ENCODE results near the gene UBXN7. TPM values are rescaled to one million over a fixed set of nuclear protein-coding genes. Genes with fewer than 3 reads are reported as not detected.

UBXN7 gene
- total and polyA plus RNA-seq, 9 of the 15 experiments (the other 6 are each of a cell fraction or from before 2014, with no cell fraction given) = 3.5 to 44.6 (median 13.4) TPM

DNA sequence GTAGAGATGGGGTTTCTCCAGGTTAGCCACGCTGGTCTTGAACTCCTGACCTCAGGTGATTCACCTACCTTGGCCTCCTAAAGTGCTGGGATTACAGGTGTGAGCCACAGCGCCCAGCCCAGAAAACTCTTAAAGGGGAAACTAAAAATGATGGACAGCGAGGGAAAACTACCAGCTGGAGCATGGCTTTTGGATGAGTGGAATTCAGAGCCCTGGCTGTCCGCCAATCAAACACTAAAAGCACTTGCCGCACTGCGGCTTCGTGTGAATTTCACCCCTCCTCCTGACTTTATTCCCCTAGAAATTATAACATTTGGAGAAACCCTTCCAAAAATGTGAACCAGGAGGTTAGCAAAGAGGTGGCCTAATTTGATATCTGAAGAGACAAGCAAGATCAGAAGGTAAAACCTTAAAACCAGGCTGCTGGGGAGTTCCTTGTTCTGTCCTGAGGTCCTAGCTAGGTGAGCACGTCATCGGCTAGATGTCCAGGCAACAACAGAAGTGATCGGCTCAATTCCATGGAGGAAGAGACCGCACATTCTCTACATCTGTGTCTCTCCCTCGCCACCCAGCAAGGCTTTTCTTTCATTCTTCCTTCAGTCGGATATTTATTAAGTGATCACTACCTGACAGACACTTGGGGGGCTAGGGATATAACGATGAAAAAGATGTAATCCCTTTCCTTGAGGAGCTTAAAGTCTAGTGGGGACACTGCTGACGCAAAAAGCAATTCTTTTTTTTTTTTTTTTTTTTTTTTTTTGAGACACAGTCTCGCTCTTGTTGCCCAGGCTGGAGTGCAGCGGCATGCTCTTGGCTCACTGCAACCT, 95.7 kb downstream of the UBXN7 start (continued):
- TF ChIP-seq, protein P1, sequence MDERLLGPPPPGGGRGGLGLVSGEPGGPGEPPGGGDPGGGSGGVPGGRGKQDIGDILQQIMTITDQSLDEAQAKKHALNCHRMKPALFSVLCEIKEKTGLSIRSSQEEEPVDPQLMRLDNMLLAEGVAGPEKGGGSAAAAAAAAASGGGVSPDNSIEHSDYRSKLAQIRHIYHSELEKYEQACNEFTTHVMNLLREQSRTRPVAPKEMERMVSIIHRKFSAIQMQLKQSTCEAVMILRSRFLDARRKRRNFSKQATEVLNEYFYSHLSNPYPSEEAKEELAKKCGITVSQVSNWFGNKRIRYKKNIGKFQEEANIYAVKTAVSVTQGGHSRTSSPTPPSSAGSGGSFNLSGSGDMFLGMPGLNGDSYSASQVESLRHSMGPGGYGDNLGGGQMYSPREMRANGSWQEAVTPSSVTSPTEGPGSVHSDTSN (CRISPR knock-in tag; IDR thresholded peaks at IDR 0.05; ENCODE audit: low read depth) = no peak
- TF ChIP-seq, protein P1 (tag; conservative IDR thresholded peaks at IDR 0.05; ENCODE audit: low read depth) = no peak
- no peak for TF ChIP-seq ZBED1 (IDR thresholded peaks at IDR 0.05)
- no peak for TF ChIP-seq ADNP (tag; IDR thresholded peaks at IDR 0.05)
- TF ChIP-seq SMARCB1 (IDR thresholded peaks at IDR 0.05; ENCODE audit: insufficient read length, low read depth) = no peak
- TF ChIP-seq, protein P2, sequence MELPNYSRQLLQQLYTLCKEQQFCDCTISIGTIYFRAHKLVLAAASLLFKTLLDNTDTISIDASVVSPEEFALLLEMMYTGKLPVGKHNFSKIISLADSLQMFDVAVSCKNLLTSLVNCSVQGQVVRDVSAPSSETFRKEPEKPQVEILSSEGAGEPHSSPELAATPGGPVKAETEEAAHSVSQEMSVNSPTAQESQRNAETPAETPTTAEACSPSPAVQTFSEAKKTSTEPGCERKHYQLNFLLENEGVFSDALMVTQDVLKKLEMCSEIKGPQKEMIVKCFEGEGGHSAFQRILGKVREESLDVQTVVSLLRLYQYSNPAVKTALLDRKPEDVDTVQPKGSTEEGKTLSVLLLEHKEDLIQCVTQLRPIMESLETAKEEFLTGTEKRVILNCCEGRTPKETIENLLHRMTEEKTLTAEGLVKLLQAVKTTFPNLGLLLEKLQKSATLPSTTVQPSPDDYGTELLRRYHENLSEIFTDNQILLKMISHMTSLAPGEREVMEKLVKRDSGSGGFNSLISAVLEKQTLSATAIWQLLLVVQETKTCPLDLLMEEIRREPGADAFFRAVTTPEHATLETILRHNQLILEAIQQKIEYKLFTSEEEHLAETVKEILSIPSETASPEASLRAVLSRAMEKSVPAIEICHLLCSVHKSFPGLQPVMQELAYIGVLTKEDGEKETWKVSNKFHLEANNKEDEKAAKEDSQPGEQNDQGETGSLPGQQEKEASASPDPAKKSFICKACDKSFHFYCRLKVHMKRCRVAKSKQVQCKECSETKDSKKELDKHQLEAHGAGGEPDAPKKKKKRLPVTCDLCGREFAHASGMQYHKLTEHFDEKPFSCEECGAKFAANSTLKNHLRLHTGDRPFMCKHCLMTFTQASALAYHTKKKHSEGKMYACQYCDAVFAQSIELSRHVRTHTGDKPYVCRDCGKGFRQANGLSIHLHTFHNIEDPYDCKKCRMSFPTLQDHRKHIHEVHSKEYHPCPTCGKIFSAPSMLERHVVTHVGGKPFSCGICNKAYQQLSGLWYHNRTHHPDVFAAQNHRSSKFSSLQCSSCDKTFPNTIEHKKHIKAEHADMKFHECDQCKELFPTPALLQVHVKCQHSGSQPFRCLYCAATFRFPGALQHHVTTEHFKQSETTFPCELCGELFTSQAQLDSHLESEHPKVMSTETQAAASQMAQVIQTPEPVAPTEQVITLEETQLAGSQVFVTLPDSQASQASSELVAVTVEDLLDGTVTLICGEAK (IDR thresholded peaks at IDR 0.05) = peak; percentile 59; the same call in 1 of the 2 replicates
- TF ChIP-seq, protein P2 (CRISPR knock-in tag; IDR thresholded peaks at IDR 0.05) = no peak
- TF ChIP-seq ATF7 (IDR thresholded peaks at IDR 0.05) = peak; percentile 64
- TF ChIP-seq, protein P3, sequence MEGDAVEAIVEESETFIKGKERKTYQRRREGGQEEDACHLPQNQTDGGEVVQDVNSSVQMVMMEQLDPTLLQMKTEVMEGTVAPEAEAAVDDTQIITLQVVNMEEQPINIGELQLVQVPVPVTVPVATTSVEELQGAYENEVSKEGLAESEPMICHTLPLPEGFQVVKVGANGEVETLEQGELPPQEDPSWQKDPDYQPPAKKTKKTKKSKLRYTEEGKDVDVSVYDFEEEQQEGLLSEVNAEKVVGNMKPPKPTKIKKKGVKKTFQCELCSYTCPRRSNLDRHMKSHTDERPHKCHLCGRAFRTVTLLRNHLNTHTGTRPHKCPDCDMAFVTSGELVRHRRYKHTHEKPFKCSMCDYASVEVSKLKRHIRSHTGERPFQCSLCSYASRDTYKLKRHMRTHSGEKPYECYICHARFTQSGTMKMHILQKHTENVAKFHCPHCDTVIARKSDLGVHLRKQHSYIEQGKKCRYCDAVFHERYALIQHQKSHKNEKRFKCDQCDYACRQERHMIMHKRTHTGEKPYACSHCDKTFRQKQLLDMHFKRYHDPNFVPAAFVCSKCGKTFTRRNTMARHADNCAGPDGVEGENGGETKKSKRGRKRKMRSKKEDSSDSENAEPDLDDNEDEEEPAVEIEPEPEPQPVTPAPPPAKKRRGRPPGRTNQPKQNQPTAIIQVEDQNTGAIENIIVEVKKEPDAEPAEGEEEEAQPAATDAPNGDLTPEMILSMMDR (IDR thresholded peaks at IDR 0.05 in 2 of 3, conservative IDR thresholded peaks at IDR 0.05 in 1 of 3; ENCODE audit: insufficient read depth in 2 of 3, low read depth in 1 of 3, low read length in 3 of 3) = no peak
- TF ChIP-seq, protein P4, sequence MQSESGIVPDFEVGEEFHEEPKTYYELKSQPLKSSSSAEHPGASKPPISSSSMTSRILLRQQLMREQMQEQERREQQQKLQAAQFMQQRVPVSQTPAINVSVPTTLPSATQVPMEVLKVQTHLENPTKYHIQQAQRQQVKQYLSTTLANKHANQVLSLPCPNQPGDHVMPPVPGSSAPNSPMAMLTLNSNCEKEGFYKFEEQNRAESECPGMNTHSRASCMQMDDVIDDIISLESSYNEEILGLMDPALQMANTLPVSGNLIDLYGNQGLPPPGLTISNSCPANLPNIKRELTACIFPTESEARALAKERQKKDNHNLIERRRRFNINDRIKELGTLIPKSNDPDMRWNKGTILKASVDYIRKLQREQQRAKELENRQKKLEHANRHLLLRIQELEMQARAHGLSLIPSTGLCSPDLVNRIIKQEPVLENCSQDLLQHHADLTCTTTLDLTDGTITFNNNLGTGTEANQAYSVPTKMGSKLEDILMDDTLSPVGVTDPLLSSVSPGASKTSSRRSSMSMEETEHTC (IDR thresholded peaks at IDR 0.05) = no peak

Measured in K562 (cell line).